ENCODE measurements around the gene C3orf22. TPM values are rescaled to one million over a fixed set of nuclear protein-coding genes. Genes with fewer than 3 reads are reported as not detected.

The C3orf22 gene
- total RNA-seq, 1 donor from 2014 or later, result not detected

GRCh38 chr3:126528419-126528799 is 30.3 kb downstream of the C3orf22 start:
- no peak for DNase-seq
- H3K36me3 Mint-ChIP-seq (ENCODE audit: low read depth), result no peaks in the 10 kb centered on the region
- CTCF ChIA-PET, result no interaction called here
- POLR2A ChIA-PET, result no interaction called here
- peaks cover 7% of the 10 kb centered on the region for H3K27me3 Mint-ChIP-seq
- H3K4me1 Mint-ChIP-seq, result no peaks in the 10 kb centered on the region
- H3K27ac Mint-ChIP-seq, result no peak overlapping the region
- ATAC-seq (ENCODE audit: low read depth), result no peak
- no peak for TF ChIP-seq CTCF (IDR thresholded peaks at IDR 0.05)
- intact Hi-C loops (cut with micrococcal nuclease), result loop anchor here (10.0 kb wide), 2 partner anchors 126 to 226 kb away; partner anchors contain the start of gene TXNRD3
- H3K4me3 Mint-ChIP-seq, result no peak overlapping the region
- no peaks in the 10 kb centered on the region for H3K9me3 Mint-ChIP-seq

- POLR2A ChIA-PET, result no interaction called here
- H3K27me3 Mint-ChIP-seq, result peaks cover 13% of the 10 kb centered on the region
- CTCF ChIA-PET, result no interaction called here
- H3K27ac Mint-ChIP-seq, result no peak overlapping the region
- no peaks in the 10 kb centered on the region for H3K4me1 Mint-ChIP-seq
- no peak for ATAC-seq (ENCODE audit: low read depth)
- intact Hi-C loops (cut with micrococcal nuclease), result loop anchor here (10.0 kb wide), 2 partner anchors 127 to 227 kb away; partner anchors contain the start of gene TXNRD3
- no peak overlapping the region for H3K4me3 Mint-ChIP-seq
- no peaks in the 10 kb centered on the region for H3K9me3 Mint-ChIP-seq
- H3K36me3 Mint-ChIP-seq (ENCODE audit: low read depth), result no peaks in the 10 kb centered on the region
- DNase-seq, result no peak
- TF ChIP-seq CTCF (IDR thresholded peaks at IDR 0.05), result no peak
These were observed 31.1 kb downstream of the C3orf22 start for GRCh38 chr3:126527455-126528211.

- CTCF ChIA-PET, result no interaction called here
- H3K4me1 Mint-ChIP-seq, result no peaks in the 10 kb centered on the region
- intact Hi-C loops (cut with micrococcal nuclease), result loop anchor here (10.0 kb wide), 2 partner anchors 128 to 228 kb away; partner anchors contain the start of gene TXNRD3
These were observed 31.7 kb downstream of the C3orf22 start for GRCh38 chr3:126527006-126527405.

GRCh38 chr3:126526668-126527005 is 32.1 kb downstream of the C3orf22 start:
- DNase-seq, result no peak
- H3K27me3 Mint-ChIP-seq, result peaks cover 20% of the 10 kb centered on the region
- no peak for TF ChIP-seq CTCF (IDR thresholded peaks at IDR 0.05)
- H3K4me1 Mint-ChIP-seq, result no peaks in the 10 kb centered on the region
- H3K4me3 Mint-ChIP-seq, result no peak overlapping the region
- ChIA-PET POLR2A (no interaction called here), CTCF (no interaction called here)
- no peaks in the 10 kb centered on the region for H3K36me3 Mint-ChIP-seq (ENCODE audit: low read depth)
- intact Hi-C loops (cut with micrococcal nuclease), result loop anchor here (10.0 kb wide), 2 partner anchors 128 to 228 kb away; partner anchors contain the start of gene TXNRD3
- no peaks in the 10 kb centered on the region for H3K9me3 Mint-ChIP-seq
- ATAC-seq (ENCODE audit: low read depth), result no peak
- H3K27ac Mint-ChIP-seq, result no peak overlapping the region

More at GRCh38 chr3:126527006-126527405, 31.7 kb downstream of the C3orf22 start:
- no peaks in the 10 kb centered on the region for H3K9me3 Mint-ChIP-seq
- POLR2A ChIA-PET, result no interaction called here
- TF ChIP-seq CTCF (IDR thresholded peaks at IDR 0.05), result no peak
- peaks cover 20% of the 10 kb centered on the region for H3K27me3 Mint-ChIP-seq
- no peak for ATAC-seq (ENCODE audit: low read depth)
- no peak for DNase-seq
- no peak overlapping the region for H3K4me3 Mint-ChIP-seq
- no peaks in the 10 kb centered on the region for H3K36me3 Mint-ChIP-seq (ENCODE audit: low read depth)
- no peak overlapping the region for H3K27ac Mint-ChIP-seq

GRCh38 chr3:126525853-126526667 is 32.7 kb downstream of the C3orf22 start:
- ChIA-PET CTCF (no interaction called here), POLR2A (no interaction called here)
- peaks cover 20% of the 10 kb centered on the region for H3K27me3 Mint-ChIP-seq
- H3K36me3 Mint-ChIP-seq (ENCODE audit: low read depth), result no peaks in the 10 kb centered on the region
- no peaks in the 10 kb centered on the region for H3K4me1 Mint-ChIP-seq
- no peak for ATAC-seq (ENCODE audit: low read depth)
- no peak overlapping the region for H3K4me3 Mint-ChIP-seq
- DNase-seq, result no peak
- H3K27ac Mint-ChIP-seq, result no peak overlapping the region
- H3K9me3 Mint-ChIP-seq, result no peaks in the 10 kb centered on the region
- intact Hi-C loops (cut with micrococcal nuclease), result loop anchor here (10.0 kb wide), 2 partner anchors 129 to 229 kb away; partner anchors contain the start of gene TXNRD3
- no peak for TF ChIP-seq CTCF (IDR thresholded peaks at IDR 0.05)
